T-helper 1 cell treated with Interleukin-12 subunit alpha and Interleukin-12 subunit beta and Interleukin-4 antibody, amounts not matched to agents 30 ng/mL and 1 ng/mL, for 36 hours (primary cell): ENCODE results near the gene U2SURP. TPM values are rescaled to one million over a fixed set of nuclear protein-coding genes. Genes with fewer than 3 reads are reported as not detected.
"Not testable (repeated sequence)": the region's sequence is repeated elsewhere in the genome, so short reads cannot be mapped to it uniquely, and the experiment has no call there.

Experiments used
- intact Hi-C: fragments of 100-400 bp; cut with micrococcal nuclease; formaldehyde crosslinking; loops from one replicate; pipeline ENCODE4 v1.15.1; 2024
- total RNA-seq: library from RNA; stranded (reverse); gene quantifications from 2 replicates; pipeline ENCODE4 v1.2.3, GENCODE V29; 2022

Gene U2SURP
- total RNA-seq, 1 donor from 2014 or later: 136 TPM

GRCh38 chr3:143067201-143067600 is 65.8 kb downstream of the U2SURP start:
- intact Hi-C loops: no loop called here

- intact Hi-C loops: no loop called here
Observed at GRCh38 chr3:143068059-143068458, 66.7 kb downstream of the U2SURP start.

- intact Hi-C loops: no loop called here
Observed at GRCh38 chr3:143070977-143071551, 69.7 kb downstream of the U2SURP start.

- intact Hi-C loops: no loop called here
Observed at GRCh38 chr3:143071776-143072175, 70.4 kb downstream of the U2SURP start.

- intact Hi-C loops: not testable (repeated sequence)
Observed at GRCh38 chr3:143072298-143073020, 71.1 kb downstream of the U2SURP start.

- intact Hi-C loops: not testable (repeated sequence)
Observed at GRCh38 chr3:143073541-143073940, 72.2 kb downstream of the U2SURP start.

- intact Hi-C loops: not testable (repeated sequence)
Observed at GRCh38 chr3:143073983-143074382, 72.6 kb downstream of the U2SURP start.

GRCh38 chr3:143078883-143079282 is 77.5 kb downstream of the U2SURP start:
- intact Hi-C loops: no loop called here

GRCh38 chr3:143080196-143080595 is 78.8 kb downstream of the U2SURP start:
- intact Hi-C loops: no loop called here

- intact Hi-C loops: no loop called here
Observed at GRCh38 chr3:143081365-143081764, 80.0 kb downstream of the U2SURP start.

GRCh38 chr3:143081844-143082778 is 80.7 kb downstream of the U2SURP start:
- intact Hi-C loops: no loop called here

- intact Hi-C loops: no loop called here
Observed at GRCh38 chr3:143083781-143084180, 82.4 kb downstream of the U2SURP start.

GRCh38 chr3:143084856-143085731 is 83.7 kb downstream of the U2SURP start:
- intact Hi-C loops: no loop called here

GRCh38 chr3:143088835-143089234 is 87.5 kb downstream of the U2SURP start:
- intact Hi-C loops: no loop called here

- intact Hi-C loops: no loop called here
Observed at GRCh38 chr3:143089965-143090364, 88.6 kb downstream of the U2SURP start.

GRCh38 chr3:143090486-143090885 is 89.1 kb downstream of the U2SURP start:
- intact Hi-C loops: no loop called here

GRCh38 chr3:143090976-143091837 is 89.8 kb downstream of the U2SURP start:
- intact Hi-C loops: no loop called here

GRCh38 chr3:143092191-143092590 is 90.8 kb downstream of the U2SURP start:
- intact Hi-C loops: no loop called here

GRCh38 chr3:143095813-143096212 is 94.4 kb downstream of the U2SURP start:
- intact Hi-C loops: no loop called here
